ENCODE measurements around the gene GSTO1. TPM values are rescaled to one million over a fixed set of nuclear protein-coding genes. Genes with fewer than 3 reads are reported as not detected.
"Not testable (repeated sequence)": the region's sequence is repeated elsewhere in the genome, so short reads cannot be mapped to it uniquely, and the experiment has no call there.

The GSTO1 gene
- total RNA-seq = 174 TPM
- long read RNA-seq, transcript GSTO1-204 (5 exons, 829 nt) = minor isoform, 11 of 56 reads
- long read RNA-seq, transcript GSTO1-202 (6 exons, 972 nt) = major isoform, 44 of 56 reads
- long read RNA-seq, partial matches to known transcripts = 0 of 56 reads
- long read RNA-seq, other reads (novel, unspliced or antisense) = 1 of 56 reads

DNA sequence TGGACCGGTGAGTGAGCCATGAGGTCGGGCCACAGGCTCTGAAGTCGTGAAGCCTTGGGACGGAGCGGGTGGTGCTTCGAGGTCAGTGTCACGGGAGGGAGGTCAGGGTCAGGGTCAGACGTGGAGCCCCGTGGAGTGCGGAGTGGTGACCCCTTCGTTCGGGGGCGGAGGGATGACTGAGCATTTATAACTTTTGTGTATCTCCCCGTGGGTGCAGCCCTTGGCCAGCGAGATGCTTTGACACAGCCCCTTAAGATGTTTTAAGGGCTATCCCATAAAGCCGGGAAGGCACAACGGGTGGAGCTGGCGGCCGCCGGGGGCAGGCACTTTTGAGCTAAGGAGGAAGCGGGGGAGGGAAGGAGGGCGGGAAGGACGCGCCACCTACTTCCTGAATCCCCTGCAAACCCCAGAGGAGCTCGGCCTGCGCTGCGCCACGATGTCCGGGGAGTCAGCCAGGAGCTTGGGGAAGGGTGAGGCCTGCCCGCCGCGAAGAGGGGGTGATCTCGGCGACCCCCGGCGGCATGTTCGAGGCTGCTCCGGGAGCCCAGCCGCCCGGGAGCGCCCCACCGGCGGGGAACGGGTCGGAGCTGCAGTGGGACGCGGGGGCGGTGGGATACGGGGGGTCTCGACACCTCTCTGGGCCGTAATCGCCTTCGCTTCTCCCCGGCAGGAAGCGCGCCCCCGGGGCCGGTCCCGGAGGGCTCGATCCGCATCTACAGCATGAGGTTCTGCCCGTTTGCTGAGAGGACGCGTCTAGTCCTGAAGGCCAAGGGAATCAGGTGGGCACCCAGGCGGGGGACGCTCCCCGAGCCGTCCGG lies at the start of gene GSTO1:
TSS of gene GSTO1 (plus strand) at position 400 of the 818 bp plus-strand sequence. CDS start at position 437, 37 bp downstream.
- intact Hi-C loops (cut with DNase I) = loop anchor here (10.0 kb wide), 1 partner anchor 130 kb away; the partner anchor contains the start of gene SFR1
- ATAC-seq (peak; percentile 93), DNase-seq (ENCODE audit: missing footprints) (peak; percentile 92)

DNA sequence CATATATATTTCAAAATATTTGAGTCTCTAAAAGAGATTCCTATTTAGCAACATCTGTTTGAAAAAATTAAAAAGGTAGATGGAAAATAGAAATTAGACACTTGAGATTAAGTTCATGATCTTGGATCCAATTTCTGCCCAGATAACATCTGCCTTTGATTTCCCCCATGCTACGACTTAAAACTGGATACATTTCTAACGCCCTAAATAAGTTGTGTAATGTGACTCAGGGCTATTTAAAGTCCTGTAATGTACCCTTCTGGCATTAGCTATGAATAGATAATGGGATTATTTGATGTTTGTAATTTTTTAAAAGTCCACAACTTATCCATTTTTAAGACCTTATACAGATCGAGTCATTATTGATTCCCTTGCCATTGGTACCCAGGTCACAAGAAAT lies 46.0 kb upstream of the GSTO1 start:
- intact Hi-C loops (cut with DNase I) = loop anchor here (1.0 to 2.0 kb wide), 2 partner anchors 163 to 320 kb away; no protein-coding TSS in a partner anchor
- DNase-seq (ENCODE audit: missing footprints) (no peak), ATAC-seq (no peak)

DNA sequence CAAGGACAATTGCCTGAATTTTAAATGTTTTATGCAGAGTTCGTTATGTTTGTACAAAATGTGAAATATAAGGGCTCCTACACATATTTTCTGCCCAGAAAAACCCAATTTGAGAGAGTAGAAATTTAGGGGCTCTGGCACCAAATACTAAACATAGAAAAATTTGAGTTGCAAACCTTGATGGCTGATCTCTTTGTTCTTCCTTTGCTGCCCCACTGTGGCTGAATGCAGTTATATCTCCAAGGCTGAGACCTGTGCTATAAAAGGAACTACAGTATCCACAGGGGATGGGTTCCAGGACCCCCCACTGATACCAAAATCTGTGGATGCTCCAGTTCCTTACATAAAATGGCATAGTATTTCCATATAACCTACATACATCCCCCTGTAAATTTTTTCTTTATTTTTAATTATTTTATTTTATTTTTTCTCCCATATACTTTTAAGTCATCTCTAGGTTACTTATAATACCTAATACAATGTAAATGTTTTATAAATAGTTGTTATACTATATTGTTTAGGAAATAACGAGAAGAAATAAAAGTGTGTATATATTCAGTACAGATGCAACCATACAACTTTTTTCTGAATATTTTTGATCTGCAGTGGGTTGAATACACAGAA lies 45.0 kb upstream of the GSTO1 start:
- ATAC-seq = no peak
- intact Hi-C loops (cut with DNase I) = loop anchor here (1.0 to 2.0 kb wide), 2 partner anchors 164 to 321 kb away; no protein-coding TSS in a partner anchor
- DNase-seq (ENCODE audit: missing footprints) = no peak

DNA sequence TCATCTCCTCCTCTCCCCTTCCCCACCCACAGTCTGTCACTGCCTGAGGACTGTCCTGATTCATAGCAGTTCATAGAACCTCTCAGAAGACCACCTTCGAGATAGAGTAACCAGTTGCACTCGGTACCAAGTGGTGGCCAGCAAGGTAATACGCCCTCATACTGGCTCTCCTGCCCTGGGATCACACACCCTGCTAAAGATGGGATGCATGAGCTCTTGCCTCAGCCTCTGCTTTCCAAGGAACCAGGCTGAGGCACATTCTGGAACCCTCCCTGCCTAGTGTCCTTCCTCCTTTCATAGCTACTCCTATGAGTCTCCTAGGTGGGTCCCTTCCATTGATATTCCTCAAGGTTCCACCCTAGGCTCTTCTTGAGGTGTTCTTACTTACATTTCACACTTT lies 38.1 kb upstream of the GSTO1 start:
- ATAC-seq = no peak
- DNase-seq (ENCODE audit: missing footprints) = no peak
- intact Hi-C loops (cut with DNase I) = no loop called here

DNA sequence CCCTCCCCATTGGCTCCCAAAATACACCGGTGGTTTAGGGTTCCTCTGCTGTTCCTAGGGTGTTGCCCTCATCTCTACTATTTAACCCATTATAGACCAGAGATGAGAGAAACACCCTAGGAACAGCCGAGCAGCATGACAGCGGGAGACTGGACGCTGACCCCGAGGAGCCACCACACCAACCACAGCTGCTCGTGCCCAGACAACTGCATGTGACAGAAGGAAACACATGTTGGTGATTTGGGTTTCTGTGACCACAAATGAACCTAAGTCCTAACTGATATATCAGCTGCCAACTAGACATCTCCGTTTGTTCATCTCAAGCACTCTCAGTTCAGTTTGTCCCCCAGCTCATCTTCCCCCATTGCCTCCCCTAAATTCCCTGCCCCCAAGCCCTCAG lies 35.9 kb upstream of the GSTO1 start:
- DNase-seq (ENCODE audit: missing footprints) = no peak
- no peak for ATAC-seq
- intact Hi-C loops (cut with DNase I) = no loop called here

DNA sequence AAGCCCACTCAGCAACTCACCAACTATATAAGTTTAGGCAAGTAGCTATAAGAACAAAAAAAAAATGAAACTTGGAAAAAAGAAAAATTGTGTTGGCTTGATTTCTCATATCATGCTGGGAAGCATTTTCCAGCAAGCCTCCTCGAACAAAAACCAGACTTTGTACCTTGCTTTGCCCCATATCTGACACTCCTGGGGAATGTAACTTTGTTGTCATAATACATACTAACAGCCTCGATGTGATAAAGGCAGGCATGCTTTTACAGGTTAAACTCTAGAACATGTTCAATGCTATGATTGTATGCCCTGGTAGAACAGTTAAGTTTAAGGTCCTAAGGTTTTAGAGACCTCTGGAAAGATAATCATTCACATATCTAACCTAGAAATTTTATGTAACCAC lies 34.2 kb upstream of the GSTO1 start:
- intact Hi-C loops (cut with DNase I) = no loop called here
- ATAC-seq = no peak
- no peak for DNase-seq (ENCODE audit: missing footprints)

DNA sequence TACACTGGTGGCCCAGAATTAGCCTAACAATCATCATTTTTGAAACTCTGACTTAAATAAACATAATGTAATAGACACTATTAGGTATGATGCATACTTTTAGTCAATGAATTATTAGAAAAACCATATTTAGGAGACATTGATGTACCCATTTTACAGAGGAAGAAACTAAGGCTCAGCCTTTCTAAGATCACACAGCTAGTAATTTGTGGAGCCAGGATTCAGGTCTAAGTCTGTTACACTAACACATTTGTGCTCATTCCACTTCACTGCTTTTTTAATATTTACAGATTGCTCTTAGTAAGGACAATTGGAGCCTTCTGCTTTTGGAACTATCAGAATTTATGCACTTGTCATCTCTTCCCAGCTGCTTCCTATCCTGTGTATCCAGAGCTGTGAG lies 31.4 kb upstream of the GSTO1 start:
- intact Hi-C loops (cut with DNase I) = no loop called here
- ATAC-seq (no peak), DNase-seq (ENCODE audit: missing footprints) (no peak)

DNA sequence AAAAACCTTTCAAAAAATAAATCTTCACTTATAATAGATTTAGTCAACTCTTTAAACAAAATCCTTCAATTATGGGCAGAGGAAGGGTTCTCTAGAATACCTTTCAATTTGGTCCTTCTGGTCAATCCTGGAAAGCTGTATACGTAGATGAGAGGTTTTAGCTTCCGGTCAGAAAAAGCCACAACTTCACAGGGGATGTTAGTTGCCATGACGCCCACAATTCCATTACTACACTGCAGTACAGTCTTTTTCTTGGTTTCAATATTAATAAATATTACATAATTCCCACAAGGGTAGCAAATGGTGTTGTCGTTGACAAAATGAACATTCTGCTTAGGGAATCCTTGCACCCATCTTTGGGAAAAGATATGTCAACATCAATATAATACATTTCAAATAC lies 24.2 kb upstream of the GSTO1 start:
- ATAC-seq (no peak), DNase-seq (ENCODE audit: missing footprints) (no peak)
- intact Hi-C loops (cut with DNase I) = no loop called here

DNA sequence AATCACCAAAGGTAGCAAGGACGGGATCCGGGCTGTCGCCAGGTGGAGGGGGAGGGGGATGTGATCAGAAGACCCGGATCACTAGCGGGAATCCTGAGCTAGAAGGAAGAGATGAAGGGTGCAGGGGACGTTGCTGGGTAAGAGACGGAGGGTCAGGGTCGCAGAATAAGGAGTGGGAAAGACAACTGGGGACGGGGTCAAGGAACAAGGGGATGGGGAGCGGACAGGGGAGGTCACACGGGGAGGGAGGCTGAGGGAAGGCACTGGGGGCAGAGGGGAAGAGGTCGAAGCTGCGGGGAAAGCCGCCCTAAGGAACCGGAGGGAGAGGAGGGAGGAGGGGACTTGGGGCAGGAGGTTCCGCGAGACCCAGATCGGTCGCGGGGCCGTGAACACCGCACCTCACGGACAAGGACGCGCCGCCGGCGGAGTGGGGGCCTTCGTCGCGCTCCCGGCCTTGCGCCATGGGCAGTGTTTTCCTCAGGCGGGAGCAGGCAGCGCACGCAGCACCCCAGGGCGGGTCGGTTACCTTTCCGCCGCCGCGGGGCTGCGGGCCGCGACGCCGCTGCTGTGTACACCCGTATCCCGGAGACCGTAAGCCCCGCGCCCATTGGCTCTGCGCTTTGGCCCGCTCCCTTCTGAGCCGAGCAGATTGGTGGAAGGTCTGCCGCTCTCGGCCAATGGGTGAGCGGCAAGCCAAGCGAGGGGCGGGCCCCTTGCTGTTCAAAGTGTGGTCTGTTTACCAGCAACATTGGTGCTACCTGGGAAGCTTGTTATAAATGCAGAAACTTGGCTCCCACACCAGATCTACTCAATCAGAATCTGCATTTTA lies 22.7 kb upstream of the GSTO1 start, which contains the start of gene CFAP43:
TSS of gene CFAP43 (minus strand) at position 581 of the 829 bp plus-strand sequence. CDS start at position 463, 118 bp downstream.
- intact Hi-C loops (cut with DNase I) = loop anchor here (2.0 kb wide), 1 partner anchor 37 kb away; the partner anchor contains the start of gene GSTO2
- peak; percentile 99 for DNase-seq (ENCODE audit: missing footprints)
- peak; percentile 100 for ATAC-seq

DNA sequence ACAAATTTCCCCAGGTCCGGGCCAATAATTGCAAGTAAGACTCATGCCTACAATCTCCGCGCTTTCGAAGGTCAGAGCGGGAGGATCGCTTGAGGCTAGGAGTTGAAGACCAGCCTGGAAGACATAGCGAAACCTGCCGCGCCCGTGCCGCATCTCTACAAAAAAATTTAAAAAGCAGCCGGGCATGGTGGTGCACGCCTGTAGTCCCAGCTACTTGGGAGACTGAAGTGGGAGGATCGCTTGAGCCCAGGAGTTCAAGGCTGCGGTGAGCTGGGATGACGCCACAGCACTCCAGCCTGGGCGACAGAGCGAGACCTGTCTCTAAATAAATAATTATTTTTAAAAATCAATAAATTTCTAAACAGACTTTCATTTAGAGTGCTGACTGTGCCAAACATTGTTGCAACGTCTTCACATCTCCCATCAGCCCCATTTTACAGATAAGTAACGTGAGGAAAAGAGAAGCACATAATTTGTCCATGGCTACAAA lies 22.0 kb upstream of the GSTO1 start:
- intact Hi-C loops (cut with DNase I) = loop anchor here (2.0 kb wide), 1 partner anchor 36 kb away; the partner anchor contains the start of gene GSTO2
- ATAC-seq (peak; percentile 14), DNase-seq (ENCODE audit: missing footprints) (peak; percentile 66)

DNA sequence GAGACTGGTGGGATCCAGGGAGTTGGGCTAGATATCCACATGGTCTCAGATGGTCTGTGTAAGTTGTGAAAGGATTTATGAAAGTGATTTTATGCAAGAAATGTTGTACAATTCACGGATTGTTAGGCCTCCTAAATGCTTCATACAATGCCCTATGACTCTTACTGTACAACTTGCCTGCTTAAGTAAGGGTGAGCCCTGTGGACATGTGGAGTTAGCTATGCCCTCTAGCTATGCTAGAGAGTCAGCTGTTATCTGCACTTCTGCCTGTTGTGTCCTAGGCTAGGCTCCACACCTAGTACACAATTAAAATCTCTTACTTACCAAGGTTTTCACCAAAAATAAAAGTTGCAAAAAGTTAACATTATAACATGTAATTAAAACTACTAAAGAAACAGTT lies 20.9 kb upstream of the GSTO1 start:
- intact Hi-C loops (cut with DNase I) = loop anchor here (2.0 kb wide), 1 partner anchor 35 kb away; the partner anchor contains the start of gene GSTO2
- ATAC-seq (no peak), DNase-seq (ENCODE audit: missing footprints) (no peak)

DNA sequence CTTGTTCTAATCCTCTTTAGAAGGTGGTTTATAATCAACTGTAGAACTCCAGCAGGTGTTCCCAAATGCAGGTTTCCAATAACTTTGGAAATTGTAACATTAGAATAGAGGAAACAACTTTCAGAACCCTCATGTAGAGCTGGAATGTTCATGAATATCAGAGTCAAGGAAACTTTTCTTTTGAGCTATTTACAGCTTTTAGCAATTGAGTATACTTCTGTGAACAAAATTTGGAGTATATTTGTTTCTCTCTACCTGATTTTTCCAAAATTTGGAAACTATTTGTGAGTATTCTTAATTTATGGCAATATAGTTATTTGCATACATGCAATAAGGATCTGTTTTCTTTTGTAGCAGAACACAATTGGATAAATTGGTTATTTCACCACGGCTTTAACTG lies 19.8 kb upstream of the GSTO1 start:
- ATAC-seq (no peak), DNase-seq (ENCODE audit: missing footprints) (no peak)
- intact Hi-C loops (cut with DNase I) = no loop called here

DNA sequence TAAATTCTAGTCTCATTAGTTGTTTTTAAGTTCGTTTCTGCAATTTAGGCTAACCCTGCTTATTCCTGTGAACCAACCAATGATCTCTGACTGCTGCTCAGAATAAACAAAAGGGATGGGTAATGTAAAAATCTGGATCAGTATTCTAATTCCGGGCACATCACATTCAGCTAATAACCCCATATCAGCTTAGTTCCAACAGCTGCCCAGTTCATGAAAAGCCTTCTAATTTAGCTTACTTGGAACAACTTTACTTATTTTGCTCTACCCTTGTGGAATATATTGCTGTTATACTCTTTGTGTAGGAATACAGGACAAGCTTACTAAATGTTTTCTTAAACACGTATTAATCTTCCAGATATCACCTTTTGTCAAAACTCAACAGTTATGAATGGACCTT lies 18.9 kb upstream of the GSTO1 start:
- no peak for DNase-seq (ENCODE audit: missing footprints)
- ATAC-seq = no peak
- intact Hi-C loops (cut with DNase I) = no loop called here

DNA sequence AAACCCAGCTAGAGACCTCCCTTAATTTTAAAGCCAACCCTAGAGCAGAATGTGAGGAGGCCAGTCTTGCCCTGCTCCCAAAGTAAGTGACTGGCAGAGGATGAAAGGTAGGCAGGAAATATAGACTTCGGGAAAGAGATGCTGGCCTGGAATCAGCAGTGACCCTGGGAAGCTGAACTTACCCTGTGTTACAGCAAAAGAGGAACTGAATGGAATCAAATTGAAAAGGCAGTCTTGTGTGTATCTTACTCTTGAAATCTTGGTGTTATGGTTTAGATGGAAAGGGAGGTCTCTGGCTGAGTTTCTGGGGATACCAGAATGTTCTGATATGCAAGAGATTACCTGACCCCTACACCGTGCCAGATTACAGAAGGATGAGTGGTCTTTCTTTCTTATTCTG lies 14.6 kb upstream of the GSTO1 start:
- DNase-seq (ENCODE audit: missing footprints) (no peak), ATAC-seq (no peak)
- intact Hi-C loops (cut with DNase I) = no loop called here

DNA sequence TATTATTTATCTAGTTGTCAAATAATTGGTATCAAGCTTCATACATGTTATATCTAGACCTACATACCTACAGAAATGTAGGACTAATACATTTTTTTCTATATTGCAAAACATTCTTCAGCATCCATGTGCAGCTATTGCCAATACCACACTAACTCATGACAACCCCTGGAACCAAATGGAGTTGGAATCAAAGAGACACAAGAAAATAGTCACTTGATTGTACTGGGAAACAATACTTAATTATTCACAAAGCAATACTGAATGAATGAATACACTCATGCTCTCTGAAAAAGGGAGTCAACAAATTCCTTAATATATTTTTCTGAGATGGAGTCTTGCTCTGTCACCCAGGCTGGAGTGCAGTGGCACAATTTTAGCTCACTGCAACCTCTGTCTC lies 12.1 kb upstream of the GSTO1 start:
- DNase-seq (ENCODE audit: missing footprints) = no peak
- intact Hi-C loops (cut with DNase I) = no loop called here
- ATAC-seq = no peak

DNA sequence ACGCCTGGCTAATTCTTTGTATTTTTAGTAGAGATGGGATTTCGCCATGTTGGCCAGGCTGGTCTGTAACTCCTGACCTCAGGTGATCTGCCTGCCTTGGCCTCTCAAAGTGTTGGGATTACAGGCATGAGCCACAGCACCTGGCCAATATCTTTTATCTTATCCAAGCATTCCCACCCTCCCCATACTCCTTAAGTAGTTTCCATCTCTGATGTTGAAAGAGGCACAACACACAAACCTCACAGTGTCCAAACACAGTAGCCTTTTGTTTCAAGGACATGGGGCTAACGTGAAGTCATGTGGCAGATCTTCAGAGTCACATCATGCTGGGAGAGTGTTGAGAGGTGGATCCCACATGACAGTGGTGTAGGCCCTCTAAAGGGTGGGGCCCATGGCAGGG lies 11.7 kb upstream of the GSTO1 start:
- ATAC-seq; DNase-seq (ENCODE audit: missing footprints); intact Hi-C loops (cut with DNase I): not testable (repeated sequence)

DNA sequence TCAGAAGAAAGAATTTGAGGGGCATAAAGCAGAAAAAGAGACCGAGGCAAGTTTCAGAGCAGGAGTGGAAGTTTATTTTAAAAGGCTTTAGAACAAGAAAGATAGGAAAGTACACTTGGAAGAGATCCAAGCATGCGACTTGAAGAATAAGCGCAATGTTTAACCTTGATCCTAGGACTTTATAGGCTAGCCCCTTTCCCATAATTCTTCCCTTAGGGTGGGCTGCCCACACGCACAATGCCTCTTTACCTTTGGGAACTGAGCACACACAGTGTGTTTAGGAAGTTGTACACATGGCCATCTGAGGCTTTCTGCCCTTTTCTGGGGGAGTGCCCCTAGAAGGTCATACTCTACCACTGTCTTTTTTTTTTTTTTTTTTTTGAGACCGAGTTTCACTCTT lies 11.2 kb upstream of the GSTO1 start:
- intact Hi-C loops (cut with DNase I) = no loop called here
- DNase-seq (ENCODE audit: missing footprints) = no peak
- ATAC-seq = no peak

DNA sequence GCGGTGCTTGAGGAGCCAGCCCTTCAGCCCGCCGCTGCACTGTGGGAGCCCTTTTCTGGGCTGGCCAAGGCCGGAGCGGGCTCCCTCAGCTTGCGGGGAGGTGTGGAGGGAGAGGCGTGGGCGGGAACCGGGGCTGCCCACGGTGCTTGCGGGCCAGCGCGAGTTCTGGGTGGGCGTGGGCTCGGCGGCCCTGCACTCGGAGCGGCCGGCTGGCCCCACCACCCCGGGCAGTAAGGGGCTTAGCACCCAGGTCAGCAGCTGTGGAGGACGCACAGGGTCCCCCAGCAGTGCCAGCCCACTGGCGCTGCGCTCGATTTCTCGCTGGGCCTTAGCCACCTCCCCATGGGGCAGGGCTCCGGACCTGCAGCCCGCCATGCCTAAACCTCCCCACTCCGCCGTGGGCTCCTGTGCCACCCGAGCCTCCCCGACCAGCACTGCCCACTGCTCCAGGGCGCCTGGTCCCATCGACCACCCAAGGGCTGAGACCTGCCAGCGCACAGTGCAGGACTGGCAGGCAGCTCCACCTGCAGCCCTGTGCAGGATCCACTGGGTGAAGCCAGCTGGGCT lies 9.5 kb upstream of the GSTO1 start:
- intact Hi-C loops (cut with DNase I) = no loop called here
- no peak for DNase-seq (ENCODE audit: missing footprints)
- ATAC-seq = no peak

Data from Right ventricle myocardium inferior (tissue), 1 donor.